PC-9 (cell line): ENCODE measurements around the gene GPRC5C.

Experiments
- CTCF ChIP-seq: fragments of 200-600 bp; sonication (generic); conservative IDR thresholded peaks from 2 replicates; pipeline ENCODE4 v1.6.1; 2017; ENCODE audit warnings: mixed run types, antibody characterized with exemption, mild to moderate bottlenecking, moderate library complexity
- EZH2 ChIP-seq: fragments of 200-600 bp; sonication (generic); IDR thresholded peaks from 2 replicates; pipeline ENCODE4 v1.8.0; 2017; ENCODE audit warnings: antibody characterized with exemption, low read depth

- TF ChIP-seq CTCF = no peak
- no peak for TF ChIP-seq EZH2
Measured at GRCh38 chr17:74394977-74395376, 36.9 kb upstream of the GPRC5C start.
